ENCODE data around the gene CAMK1D.

- TF ChIP-seq, protein P1, sequence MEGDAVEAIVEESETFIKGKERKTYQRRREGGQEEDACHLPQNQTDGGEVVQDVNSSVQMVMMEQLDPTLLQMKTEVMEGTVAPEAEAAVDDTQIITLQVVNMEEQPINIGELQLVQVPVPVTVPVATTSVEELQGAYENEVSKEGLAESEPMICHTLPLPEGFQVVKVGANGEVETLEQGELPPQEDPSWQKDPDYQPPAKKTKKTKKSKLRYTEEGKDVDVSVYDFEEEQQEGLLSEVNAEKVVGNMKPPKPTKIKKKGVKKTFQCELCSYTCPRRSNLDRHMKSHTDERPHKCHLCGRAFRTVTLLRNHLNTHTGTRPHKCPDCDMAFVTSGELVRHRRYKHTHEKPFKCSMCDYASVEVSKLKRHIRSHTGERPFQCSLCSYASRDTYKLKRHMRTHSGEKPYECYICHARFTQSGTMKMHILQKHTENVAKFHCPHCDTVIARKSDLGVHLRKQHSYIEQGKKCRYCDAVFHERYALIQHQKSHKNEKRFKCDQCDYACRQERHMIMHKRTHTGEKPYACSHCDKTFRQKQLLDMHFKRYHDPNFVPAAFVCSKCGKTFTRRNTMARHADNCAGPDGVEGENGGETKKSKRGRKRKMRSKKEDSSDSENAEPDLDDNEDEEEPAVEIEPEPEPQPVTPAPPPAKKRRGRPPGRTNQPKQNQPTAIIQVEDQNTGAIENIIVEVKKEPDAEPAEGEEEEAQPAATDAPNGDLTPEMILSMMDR (IDR thresholded peaks at IDR 0.05) = no peak
- no peak for TF ChIP-seq POLR2A (IDR thresholded peaks at IDR 0.05)
These were observed 152.6 kb downstream of the CAMK1D start for GRCh38 chr10:12501841-12502525.
